T-helper 1 cell treated with Interleukin-12 subunit alpha and Interleukin-12 subunit beta and Interleukin-4 antibody, amounts not matched to agents 30 μg/mL and 1 μg/mL, for 36 hours (primary cell): Measurements from ENCODE around the gene DDX5.

Experiments used
- H3K27ac Mint-ChIP-seq: one replicate; pipeline ENCODE4 v1.8.0; 2021; ENCODE audit warnings: mild to moderate bottlenecking, mixed read lengths
- H3K27me3 Mint-ChIP-seq: one replicate; pipeline ENCODE4 v1.8.0; 2021; ENCODE audit warnings: low read depth, mixed read lengths
- H3K36me3 Mint-ChIP-seq: one replicate; pipeline ENCODE4 v1.8.0; 2021; ENCODE audit warnings: low read depth, mixed read lengths
- H3K4me1 Mint-ChIP-seq: one replicate; pipeline ENCODE4 v1.8.0; 2021; ENCODE audit warnings: low read depth, mixed read lengths
- H3K4me3 Mint-ChIP-seq: one replicate; pipeline ENCODE4 v1.8.0; 2021; ENCODE audit warnings: mild to moderate bottlenecking, moderate library complexity, mixed read lengths
- H3K9me3 Mint-ChIP-seq: one replicate; pipeline ENCODE4 v1.8.0; 2021; ENCODE audit warnings: mixed read lengths

Gene DDX5

DNA sequence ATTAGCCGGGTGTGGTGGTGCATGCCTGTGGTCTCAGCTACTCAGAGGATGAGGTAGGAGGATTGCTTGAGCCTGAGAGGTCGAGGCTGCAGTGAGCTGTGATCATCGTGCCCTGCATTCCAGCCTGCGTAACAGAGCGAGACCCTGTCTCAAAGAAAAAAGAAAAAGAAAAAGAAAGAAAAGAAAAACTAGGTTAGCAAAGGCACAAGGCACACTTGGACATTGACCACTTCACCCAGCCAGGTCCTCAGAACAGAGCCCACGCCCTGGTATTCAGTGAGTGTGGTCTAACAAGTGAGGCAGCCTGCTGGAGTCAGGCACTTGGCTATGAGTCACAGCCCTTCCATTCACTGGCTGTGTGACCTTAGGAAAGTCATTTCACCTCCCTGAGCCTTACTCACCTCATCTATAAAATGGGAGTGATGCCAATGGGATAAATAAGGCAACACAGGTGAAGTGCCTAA lies 46.8 kb downstream of the DDX5 start:
- Mint-ChIP-seq H3K36me3 (peaks cover 2% of the 10 kb centered on the region), H3K4me1 (peaks cover 8% of the 10 kb centered on the region), H3K27ac (no peak overlapping the region), H3K27me3 (peaks cover 5% of the 10 kb centered on the region), H3K9me3 (no peaks in the 10 kb centered on the region), H3K4me3 (no peak overlapping the region)

DNA sequence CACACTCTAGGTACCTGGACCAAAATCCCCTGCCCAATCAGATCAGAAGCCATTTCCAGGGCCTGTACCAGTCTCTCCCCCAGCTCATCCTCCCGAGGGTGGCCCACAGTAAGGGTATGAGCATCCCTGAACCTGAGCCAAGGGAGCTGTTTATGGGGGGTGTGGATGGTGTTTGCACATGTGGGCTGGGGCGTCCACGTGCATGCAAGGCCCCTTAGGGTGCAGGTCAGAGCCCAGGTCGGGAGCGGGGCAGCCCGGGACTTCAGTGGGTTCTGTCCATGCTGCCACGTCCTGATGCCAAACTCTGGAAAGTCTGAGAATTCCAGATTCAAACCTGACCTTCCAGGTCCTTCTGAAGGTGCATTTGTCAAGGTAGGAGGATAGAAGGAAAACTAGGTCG lies 47.3 kb downstream of the DDX5 start:
- peaks cover 2% of the 10 kb centered on the region for H3K36me3 Mint-ChIP-seq
- peaks cover 5% of the 10 kb centered on the region for H3K27me3 Mint-ChIP-seq
- no peak overlapping the region for H3K4me3 Mint-ChIP-seq
- H3K4me1 Mint-ChIP-seq: peaks cover 8% of the 10 kb centered on the region
- H3K9me3 Mint-ChIP-seq: no peaks in the 10 kb centered on the region
- no peak overlapping the region for H3K27ac Mint-ChIP-seq

DNA sequence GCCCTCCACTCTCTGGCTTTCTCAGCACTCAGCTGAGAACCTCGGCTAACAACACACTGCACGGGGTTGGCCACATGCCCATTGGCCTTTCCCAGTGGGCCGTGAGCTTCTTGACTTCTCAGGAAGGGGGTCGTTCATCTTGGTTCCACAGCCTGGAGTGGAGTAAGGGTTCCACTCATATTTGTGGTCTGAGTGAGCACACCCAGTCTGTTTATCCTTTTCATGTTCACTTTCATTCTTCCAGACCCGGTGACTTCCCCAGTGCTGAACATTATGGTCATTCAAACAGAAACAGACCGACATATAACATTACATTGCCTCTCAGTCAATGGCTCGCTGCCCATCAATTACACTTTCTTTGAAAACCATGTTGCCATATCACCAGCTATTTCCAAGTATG lies 48.9 kb downstream of the DDX5 start:
- Mint-ChIP-seq H3K4me3 (no peak overlapping the region), H3K27ac (no peak overlapping the region), H3K9me3 (no peaks in the 10 kb centered on the region), H3K36me3 (peaks cover 2% of the 10 kb centered on the region), H3K27me3 (no peaks in the 10 kb centered on the region), H3K4me1 (peaks cover 8% of the 10 kb centered on the region)

DNA sequence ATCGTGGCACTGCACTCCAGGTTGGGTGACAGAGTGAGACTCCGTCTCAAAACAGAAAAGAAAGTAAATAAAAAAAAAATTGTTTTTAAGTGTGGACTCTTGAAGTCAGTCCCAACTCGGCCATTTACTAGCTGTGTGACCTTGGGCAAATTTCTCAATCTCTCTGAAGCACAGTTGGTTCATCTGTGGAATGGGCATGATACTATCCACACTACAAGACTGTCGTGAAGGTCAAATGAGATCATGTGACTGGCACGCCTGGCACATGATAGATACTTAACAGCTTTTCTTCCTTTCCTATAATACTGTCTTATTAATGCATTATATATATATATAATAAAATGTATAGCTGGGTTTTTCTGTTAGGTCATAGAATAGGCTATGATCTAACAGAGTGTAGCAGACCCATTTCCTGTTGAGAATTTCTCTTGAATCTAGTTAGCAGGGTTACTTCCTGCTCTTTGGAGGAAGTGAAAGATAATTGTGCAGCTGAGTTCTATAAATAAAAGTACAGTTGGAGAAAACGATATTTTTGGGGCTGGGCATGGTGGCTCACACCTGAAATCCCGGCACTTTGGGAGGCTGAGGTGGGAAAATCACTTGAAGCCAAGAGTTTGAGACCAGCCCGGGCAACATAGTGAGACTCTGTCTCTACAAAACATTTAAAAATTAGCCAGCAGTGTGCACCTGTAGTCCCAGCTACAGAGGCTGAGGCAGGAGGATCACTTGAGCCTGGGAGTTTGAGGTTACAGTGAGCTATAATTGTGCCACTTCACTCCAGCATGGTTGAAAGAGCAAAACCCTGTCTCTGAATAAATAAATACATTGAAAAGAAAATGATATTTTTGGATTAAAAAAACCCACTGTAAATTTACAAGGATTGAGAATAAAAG lies 49.9 kb downstream of the DDX5 start:
- Mint-ChIP-seq H3K9me3 (no peaks in the 10 kb centered on the region), H3K36me3 (peaks cover 2% of the 10 kb centered on the region), H3K27ac (peak overlapping the region; percentile 79), H3K27me3 (no peaks in the 10 kb centered on the region), H3K4me3 (no peak overlapping the region), H3K4me1 (peaks cover 8% of the 10 kb centered on the region)

DNA sequence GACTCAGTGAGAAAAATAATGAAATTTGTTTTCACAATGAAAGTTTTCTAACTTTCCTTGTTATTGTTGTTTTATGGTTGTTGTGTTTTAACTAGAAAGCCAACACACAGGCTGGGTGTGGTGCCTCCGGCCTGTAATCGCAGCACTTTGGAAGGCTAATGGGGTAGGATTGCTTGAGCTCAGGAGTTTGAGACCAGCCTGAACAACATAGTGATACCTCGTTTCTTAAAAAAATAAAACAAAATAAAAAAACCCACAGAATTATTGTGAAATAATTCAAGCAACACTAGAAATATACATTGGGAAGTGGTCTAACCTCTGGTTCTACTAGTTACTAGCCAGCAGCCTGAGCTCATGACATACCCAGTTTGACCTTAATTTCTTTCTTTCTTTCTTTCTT lies 56.5 kb downstream of the DDX5 start:
- peak overlapping the region; percentile 36 for H3K27ac Mint-ChIP-seq
- H3K9me3 Mint-ChIP-seq: no peaks in the 10 kb centered on the region
- peaks cover 20% of the 10 kb centered on the region for H3K4me1 Mint-ChIP-seq
- no peaks in the 10 kb centered on the region for H3K27me3 Mint-ChIP-seq
- no peaks in the 10 kb centered on the region for H3K36me3 Mint-ChIP-seq
- no peak overlapping the region for H3K4me3 Mint-ChIP-seq

DNA sequence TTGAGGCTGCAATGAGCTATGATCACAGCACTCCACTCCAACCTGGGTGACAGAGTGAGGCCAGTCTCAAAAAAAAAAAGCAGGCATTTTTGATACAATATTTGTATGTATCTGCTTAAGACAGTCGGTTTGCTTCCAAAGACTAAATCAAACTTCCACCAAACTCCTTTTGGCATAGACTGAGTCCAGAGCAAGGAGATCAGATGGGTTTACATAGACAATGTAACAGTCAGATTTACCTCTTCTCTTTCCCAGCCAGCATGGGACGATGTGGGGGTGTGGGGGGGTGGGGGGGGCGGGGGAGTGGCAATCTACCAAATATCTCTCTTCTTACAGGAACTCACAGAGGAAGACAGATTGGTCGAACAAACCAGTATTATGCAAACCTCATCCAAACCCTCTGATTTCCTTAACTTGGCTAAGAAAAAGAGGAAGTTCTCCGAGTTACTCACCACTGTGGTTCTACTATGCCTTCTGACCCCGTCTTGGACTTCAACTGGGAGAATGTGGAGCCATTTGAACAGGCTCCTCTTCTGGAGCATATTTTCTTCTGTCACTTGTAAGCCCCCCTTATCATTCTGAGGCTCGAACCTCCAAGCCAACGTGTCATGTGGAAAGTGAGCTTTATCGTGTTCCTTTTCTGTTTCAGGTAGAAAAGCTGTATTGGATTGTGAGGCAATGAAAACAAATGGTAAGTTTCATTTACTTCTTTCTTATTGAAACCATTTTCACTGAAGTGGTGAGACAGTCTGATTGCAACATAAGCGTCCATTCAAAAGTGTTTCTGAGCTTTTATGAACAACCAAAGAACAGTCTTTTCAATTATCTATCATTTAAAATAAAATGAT lies 57.2 kb downstream of the DDX5 start, which contains the start of gene MILR1:
Gene MILR1 (plus strand): TSS at position 451 of the 848 bp plus-strand sequence. CDS start 54 bp downstream, at position 505.
- Mint-ChIP-seq H3K27me3 (no peaks in the 10 kb centered on the region), H3K4me3 (peak within 1 kb of the TSS; percentile 68), H3K36me3 (no peaks in the 10 kb centered on the region), H3K4me1 (peaks cover 22% of the 10 kb centered on the region), H3K9me3 (no peaks in the 10 kb centered on the region), H3K27ac (peak within 1 kb of the TSS; percentile 70)
